ENCODE data around the gene RNF128. TPM values are rescaled to one million over a fixed set of nuclear protein-coding genes. Genes with fewer than 3 reads are reported as not detected.

The RNF128 gene
- total and polyA plus RNA-seq, 2 donors (not counting 3 experiments of a cell fraction or from before 2014, with no cell fraction given), result not detected

- no peak for FAIRE-seq
- no peaks in the 10 kb centered on the region for H3K9me3 ChIP-seq (replicated peaks; ENCODE audit: control insufficient read depth, insufficient read depth, low read length)
- ChIA-PET POLR2A (no interaction called here), CTCF (no interaction called here)
- no peaks in the 10 kb centered on the region for H3K9me1 ChIP-seq (replicated peaks; ENCODE audit: control insufficient read depth, extremely low read depth, insufficient read depth, low read length)
- dilution Hi-C loops (cut with MboI; ENCODE audit: extremely low pct_ligation_motif_present, low sequenced_read_pairs), result no loop called here
- H3K36me3 ChIP-seq (ENCODE audit: control insufficient read depth in 2 of 2, extremely low read depth in 1 of 2, insufficient read depth in 2 of 2, low read length in 2 of 2), result no peaks in the 10 kb centered on the region
- no TSS peak for BruUV-seq (replicated peaks)
- no peaks in the 10 kb centered on the region for H3K79me2 ChIP-seq (ENCODE audit: control insufficient read depth, insufficient read depth, low read length)
- H3K4me3 ChIP-seq (replicated peaks in 1 of 3; ENCODE audit: insufficient read depth in 1 of 3, low read depth in 1 of 3, low read length in 3 of 3), result no peak overlapping the region
- no peaks in the 10 kb centered on the region for H3K4me1 ChIP-seq (ENCODE audit: control insufficient read depth, extremely low read depth, insufficient read depth, low read length)
- intact Hi-C loops (cut with micrococcal nuclease), result no loop called here
- no peak for DNase-seq (ENCODE audit: low read depth, low spot score)
- H4K20me1 ChIP-seq (replicated peaks; ENCODE audit: control insufficient read depth, extremely low read depth, insufficient read depth, low read length), result no peaks in the 10 kb centered on the region
- H3K9ac ChIP-seq (replicated peaks; ENCODE audit: extremely low read depth, insufficient read depth, low read length), result no peak overlapping the region
- H3K27me3 ChIP-seq (ENCODE audit: control insufficient read depth in 2 of 2, insufficient read depth in 2 of 2, low read length in 2 of 2), result no peaks in the 10 kb centered on the region
- TF ChIP-seq GATA2 (IDR thresholded peaks at IDR 0.05; ENCODE audit: insufficient read depth, insufficient read length, low read depth, low read length), result no peak
- TF ChIP-seq EZH2 (IDR thresholded peaks at IDR 0.05; ENCODE audit: borderline replicate concordance, low read depth, low read length, severe bottlenecking), result no peak
- TF ChIP-seq, protein P1, sequence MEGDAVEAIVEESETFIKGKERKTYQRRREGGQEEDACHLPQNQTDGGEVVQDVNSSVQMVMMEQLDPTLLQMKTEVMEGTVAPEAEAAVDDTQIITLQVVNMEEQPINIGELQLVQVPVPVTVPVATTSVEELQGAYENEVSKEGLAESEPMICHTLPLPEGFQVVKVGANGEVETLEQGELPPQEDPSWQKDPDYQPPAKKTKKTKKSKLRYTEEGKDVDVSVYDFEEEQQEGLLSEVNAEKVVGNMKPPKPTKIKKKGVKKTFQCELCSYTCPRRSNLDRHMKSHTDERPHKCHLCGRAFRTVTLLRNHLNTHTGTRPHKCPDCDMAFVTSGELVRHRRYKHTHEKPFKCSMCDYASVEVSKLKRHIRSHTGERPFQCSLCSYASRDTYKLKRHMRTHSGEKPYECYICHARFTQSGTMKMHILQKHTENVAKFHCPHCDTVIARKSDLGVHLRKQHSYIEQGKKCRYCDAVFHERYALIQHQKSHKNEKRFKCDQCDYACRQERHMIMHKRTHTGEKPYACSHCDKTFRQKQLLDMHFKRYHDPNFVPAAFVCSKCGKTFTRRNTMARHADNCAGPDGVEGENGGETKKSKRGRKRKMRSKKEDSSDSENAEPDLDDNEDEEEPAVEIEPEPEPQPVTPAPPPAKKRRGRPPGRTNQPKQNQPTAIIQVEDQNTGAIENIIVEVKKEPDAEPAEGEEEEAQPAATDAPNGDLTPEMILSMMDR (IDR thresholded peaks at IDR 0.05; ENCODE audit: extremely low read depth in 1 of 2, insufficient read depth in 1 of 2, low read depth in 1 of 2, low read length in 2 of 2), result no peak
- TF ChIP-seq MYC (IDR thresholded peaks at IDR 0.05; ENCODE audit: low read depth, low read length), result no peak
- TF ChIP-seq JUN (IDR thresholded peaks at IDR 0.05; ENCODE audit: borderline replicate concordance, insufficient read depth, insufficient read length, low read depth), result no peak
- TF ChIP-seq POLR2A (IDR thresholded peaks at IDR 0.05; ENCODE audit: low read depth, low read length), result no peak
- TF ChIP-seq FOS (IDR thresholded peaks at IDR 0.05; ENCODE audit: borderline replicate concordance, insufficient read depth, low read length), result no peak
- TF ChIP-seq POLR2AphosphoS5 (IDR thresholded peaks at IDR 0.05; ENCODE audit: insufficient read depth, low read depth, low read length), result no peak
- TF ChIP-seq, protein P2, sequence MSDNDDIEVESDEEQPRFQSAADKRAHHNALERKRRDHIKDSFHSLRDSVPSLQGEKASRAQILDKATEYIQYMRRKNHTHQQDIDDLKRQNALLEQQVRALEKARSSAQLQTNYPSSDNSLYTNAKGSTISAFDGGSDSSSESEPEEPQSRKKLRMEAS (IDR thresholded peaks at IDR 0.05; ENCODE audit: insufficient read depth, insufficient read length), result no peak
- no peak overlapping the region for H3K27ac ChIP-seq (ENCODE audit: insufficient read depth, low read depth, low read length)
- no peak overlapping the region for H2AFZ ChIP-seq (ENCODE audit: low read depth, low read length)
- no peak overlapping the region for H3K4me2 ChIP-seq (ENCODE audit: insufficient read depth, low read length)
Measured at GRCh38 chrX:106742193-106742592, 15.7 kb downstream of the RNF128 start.

Data from endothelial cell of umbilical vein (primary cell).